Rectal smooth muscle tissue (tissue), 1 donor: Measurements from ENCODE around the gene FOXN1.

ENCODE experiments used
- H3K27ac ChIP-seq: one replicate; pipeline ENCODE4 v1.7.0; 2013; ENCODE audit warnings: low read depth, low read length, inconsistent platforms
- H3K27me3 ChIP-seq: one replicate; pipeline ENCODE4 v1.7.0; 2013; ENCODE audit warnings: low read length; ENCODE audit not compliant: control insufficient read depth, insufficient read depth
- H3K36me3 ChIP-seq: one replicate; pipeline ENCODE4 v1.7.0; 2013; ENCODE audit warnings: low read length; ENCODE audit not compliant: control insufficient read depth, insufficient read depth
- H3K4me1 ChIP-seq: one replicate; pipeline ENCODE4 v1.7.0; 2013; ENCODE audit warnings: low read length; ENCODE audit not compliant: control insufficient read depth, insufficient read depth
- H3K4me3 ChIP-seq: one replicate; pipeline ENCODE4 v1.7.0; 2013; ENCODE audit warnings: low read length
- H3K9ac ChIP-seq: one replicate; pipeline ENCODE4 v1.7.0; 2013; ENCODE audit warnings: low read length

Gene FOXN1

DNA sequence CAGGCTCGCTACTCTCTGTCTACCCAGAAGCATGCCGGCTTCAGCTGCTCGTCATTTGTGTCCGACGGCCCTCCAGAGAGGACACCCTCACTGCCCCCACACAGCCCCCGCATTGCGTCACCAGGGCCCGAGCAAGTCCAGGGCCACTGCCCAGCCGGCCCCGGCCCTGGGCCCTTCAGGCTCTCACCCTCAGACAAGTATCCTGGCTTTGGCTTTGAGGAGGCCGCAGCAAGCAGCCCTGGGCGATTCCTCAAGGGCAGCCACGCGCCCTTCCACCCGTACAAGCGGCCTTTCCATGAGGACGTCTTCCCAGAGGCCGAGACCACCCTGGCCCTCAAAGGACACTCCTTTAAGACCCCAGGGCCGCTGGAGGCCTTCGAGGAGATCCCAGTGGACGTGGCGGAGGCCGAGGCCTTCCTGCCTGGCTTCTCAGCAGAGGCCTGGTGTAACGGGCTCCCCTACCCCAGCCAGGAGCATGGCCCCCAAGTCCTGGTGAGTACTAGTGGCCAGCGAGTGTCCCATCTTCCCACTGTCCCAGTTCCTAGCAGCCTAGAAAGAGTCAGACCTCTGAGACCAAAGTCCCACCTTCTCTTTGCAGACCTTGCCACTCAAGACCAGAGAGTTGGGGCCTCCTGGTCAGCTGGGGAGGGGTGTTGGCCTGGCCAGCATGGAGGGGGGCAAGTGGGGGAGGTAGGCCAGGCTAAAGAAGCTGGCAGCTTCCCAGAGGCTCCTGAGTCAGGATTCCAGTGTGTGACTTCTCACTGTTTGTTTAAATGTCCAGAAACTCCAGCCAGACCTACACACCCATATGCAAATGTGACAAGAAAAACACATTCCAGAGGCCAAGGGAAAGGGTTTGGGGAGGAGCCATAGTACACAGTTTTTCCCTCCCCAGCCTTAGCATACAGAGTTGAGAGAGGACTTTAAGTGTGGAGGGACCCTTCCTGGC lies 18.6 kb downstream of the FOXN1 start:
- no peaks in the 10 kb centered on the region for H3K4me1 ChIP-seq
- no peaks in the 10 kb centered on the region for H3K36me3 ChIP-seq
- H3K4me3 ChIP-seq = no peak overlapping the region
- no peak overlapping the region for H3K27ac ChIP-seq
- H3K27me3 ChIP-seq = no peaks in the 10 kb centered on the region
- H3K9ac ChIP-seq = no peak overlapping the region

DNA sequence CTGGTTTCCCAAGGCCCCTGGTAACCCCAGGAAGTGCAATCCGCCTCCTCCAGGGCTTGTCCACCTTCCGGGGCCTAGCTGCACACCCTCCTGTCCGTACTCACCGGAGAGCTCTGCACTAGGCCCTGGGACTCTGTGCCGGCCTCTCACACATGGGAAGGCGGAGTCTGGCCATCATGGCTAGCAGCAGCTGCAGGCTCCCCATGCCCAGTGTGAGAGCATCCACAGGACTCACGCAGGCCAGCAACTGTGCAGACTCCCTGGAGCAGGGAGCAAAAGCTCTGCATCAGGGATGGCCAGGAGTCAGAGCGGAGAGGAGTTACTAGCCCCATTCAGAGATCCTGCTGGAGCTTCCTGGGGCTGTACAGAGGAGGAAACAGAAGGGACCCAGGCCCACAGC lies 20.2 kb downstream of the FOXN1 start:
- H3K4me1 ChIP-seq = no peaks in the 10 kb centered on the region
- H3K4me3 ChIP-seq = no peak overlapping the region
- H3K27ac ChIP-seq = no peak overlapping the region
- H3K36me3 ChIP-seq = no peaks in the 10 kb centered on the region
- H3K27me3 ChIP-seq = no peaks in the 10 kb centered on the region
- no peak overlapping the region for H3K9ac ChIP-seq

DNA sequence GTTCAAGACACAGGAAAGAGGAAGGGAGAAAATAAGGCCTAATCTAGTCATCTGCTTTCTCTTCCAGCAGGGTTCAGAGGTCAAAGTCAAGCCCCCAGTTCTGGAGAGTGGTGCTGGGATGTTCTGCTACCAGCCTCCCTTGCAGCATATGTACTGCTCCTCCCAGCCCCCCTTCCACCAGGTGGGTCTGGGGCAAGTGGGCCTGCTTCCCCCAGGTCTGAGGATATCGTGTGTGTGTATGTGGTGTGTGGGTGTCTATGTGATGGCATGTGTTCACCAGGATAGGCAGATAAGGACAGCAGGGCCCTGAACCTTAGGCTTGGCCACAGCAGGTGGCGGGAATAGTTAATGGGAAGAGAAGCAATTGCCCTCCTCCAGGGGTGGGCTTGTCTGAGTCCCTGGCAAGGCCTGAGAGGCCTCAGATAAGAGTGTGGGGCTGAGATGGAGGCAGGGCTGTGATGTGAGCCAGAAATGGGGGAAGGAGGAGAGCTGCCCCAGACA lies 21.1 kb downstream of the FOXN1 start:
- Histone ChIP-seq H3K4me3 (no peak overlapping the region), H3K27me3 (no peaks in the 10 kb centered on the region), H3K4me1 (no peaks in the 10 kb centered on the region), H3K36me3 (no peaks in the 10 kb centered on the region), H3K9ac (no peak overlapping the region), H3K27ac (no peak overlapping the region)

DNA sequence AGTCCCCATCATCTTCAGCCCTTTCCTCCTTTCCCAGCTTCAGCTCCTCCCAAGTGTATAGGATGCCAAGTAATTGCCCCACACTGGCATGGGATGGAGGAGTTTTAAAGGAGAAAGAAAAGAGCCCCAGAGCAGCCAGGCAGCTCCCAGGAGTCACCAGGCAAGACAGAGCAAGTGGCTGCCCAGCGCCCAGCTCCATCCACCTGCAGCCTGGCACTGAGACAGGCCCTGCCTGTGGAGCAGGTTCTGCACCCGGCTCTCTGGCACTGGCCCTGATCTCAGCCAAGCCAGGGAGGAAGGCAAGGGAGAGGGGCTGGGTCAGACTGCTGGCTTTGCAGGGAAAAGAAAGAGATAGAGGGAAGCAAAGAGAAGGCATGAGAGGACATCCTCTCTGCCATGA lies 21.7 kb downstream of the FOXN1 start:
- H3K4me1 ChIP-seq = no peaks in the 10 kb centered on the region

DNA sequence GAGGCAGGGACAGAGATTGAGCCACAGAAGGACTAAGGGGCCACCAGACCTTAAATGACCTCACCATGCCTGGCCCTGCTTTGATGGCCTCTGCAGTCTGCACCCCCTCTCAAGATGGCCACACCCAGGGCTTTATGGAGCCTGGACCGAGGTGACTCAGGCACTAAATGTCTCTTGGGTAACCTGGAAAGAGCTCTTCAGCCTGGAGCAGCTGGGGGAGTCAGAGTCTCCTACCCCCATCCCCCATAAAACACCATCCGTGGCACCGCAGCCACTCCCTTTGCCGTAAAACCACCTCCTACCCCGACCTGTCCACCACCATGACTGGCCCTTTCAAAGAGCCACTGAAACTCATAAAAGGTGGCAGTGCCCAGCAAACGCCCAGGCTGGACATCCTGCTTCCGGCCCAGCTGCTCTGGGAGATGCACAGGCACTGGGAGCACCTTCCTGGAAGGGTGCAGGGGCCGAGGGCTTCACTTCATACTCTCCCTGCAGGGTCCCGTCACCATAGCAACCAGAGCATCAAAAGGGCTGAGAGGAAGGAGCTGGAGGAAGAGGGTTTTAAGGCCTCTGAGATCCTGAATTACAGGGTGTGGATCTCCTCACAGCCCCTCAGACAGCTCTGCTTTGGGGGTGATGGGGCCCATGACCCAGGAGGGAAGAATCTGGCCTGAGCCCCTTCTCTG lies 22.3 kb downstream of the FOXN1 start:
- Histone ChIP-seq H3K4me3 (no peak overlapping the region), H3K27ac (no peak overlapping the region), H3K4me1 (no peaks in the 10 kb centered on the region), H3K27me3 (no peaks in the 10 kb centered on the region), H3K36me3 (no peaks in the 10 kb centered on the region), H3K9ac (no peak overlapping the region)

More for the DNA sequence above, 21.7 kb downstream of the FOXN1 start:
- Histone ChIP-seq H3K9ac (no peak overlapping the region), H3K4me3 (no peak overlapping the region), H3K27me3 (no peaks in the 10 kb centered on the region), H3K27ac (no peak overlapping the region), H3K36me3 (no peaks in the 10 kb centered on the region)

DNA sequence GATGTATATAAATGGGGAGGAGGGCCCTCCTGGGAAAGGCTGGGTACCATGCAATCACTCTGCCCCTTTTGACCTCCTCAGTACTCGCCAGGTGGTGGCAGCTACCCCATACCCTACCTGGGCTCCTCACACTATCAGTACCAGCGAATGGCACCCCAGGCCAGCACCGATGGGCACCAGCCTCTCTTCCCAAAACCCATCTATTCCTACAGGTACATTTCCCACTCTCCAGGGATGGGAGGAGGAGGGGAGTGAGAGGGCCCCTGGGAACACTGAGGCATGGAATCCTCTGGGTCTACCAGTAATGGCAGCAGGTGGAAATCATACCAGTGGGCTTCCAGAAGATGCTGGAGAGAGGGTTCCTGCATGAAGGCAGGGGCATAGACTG lies 22.9 kb downstream of the FOXN1 start:
- H3K27ac ChIP-seq = no peak overlapping the region
- H3K9ac ChIP-seq = no peak overlapping the region
- H3K4me1 ChIP-seq = no peaks in the 10 kb centered on the region

DNA sequence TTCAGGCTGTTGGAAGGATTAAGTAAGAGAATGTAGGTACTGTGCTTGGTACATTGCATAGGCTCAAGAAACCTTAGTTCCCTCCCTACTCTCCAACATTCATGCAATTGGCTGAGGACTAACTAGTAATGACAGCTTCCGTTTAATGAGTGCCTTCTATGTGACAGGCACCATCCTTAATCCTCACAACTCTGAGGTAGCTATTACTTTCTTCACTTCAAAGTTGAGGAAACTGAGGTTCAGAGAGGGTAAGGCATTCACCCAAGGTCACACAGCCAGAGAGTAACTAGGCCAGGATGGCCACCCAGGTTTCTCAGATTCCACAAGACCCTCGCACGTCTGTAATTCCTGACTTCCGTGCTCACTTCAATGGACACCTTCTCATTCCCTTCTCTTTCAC lies 24.1 kb downstream of the FOXN1 start:
- Histone ChIP-seq H3K9ac (no peak overlapping the region), H3K4me3 (no peak overlapping the region), H3K4me1 (no peaks in the 10 kb centered on the region), H3K27me3 (no peaks in the 10 kb centered on the region), H3K27ac (no peak overlapping the region), H3K36me3 (no peaks in the 10 kb centered on the region)

More for the DNA sequence above, 22.9 kb downstream of the FOXN1 start:
- no peaks in the 10 kb centered on the region for H3K27me3 ChIP-seq
- H3K4me3 ChIP-seq = no peak overlapping the region
- H3K36me3 ChIP-seq = no peaks in the 10 kb centered on the region

DNA sequence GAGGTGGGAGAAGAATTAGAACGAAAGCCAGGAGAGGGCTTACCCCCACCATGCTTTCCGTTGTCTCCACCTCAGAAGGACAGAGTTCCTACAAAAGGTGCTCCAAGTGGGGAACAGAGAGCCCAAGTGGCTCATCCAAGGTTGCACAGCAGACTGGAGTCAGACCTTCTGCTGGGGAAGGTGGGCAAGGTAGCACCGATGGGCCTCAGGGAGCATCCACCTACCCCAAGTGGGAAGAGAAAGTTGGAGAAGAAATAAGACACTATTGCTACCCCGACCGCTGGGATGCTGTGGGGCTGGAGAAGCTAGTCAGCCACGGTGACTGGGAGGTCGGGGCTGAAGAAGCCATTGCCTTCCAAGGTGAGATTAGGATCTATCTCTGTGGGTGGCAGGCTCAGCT lies 24.8 kb downstream of the FOXN1 start:
- Histone ChIP-seq H3K27ac (no peak overlapping the region), H3K4me1 (no peaks in the 10 kb centered on the region), H3K9ac (no peak overlapping the region), H3K36me3 (no peaks in the 10 kb centered on the region), H3K4me3 (no peak overlapping the region), H3K27me3 (no peaks in the 10 kb centered on the region)

DNA sequence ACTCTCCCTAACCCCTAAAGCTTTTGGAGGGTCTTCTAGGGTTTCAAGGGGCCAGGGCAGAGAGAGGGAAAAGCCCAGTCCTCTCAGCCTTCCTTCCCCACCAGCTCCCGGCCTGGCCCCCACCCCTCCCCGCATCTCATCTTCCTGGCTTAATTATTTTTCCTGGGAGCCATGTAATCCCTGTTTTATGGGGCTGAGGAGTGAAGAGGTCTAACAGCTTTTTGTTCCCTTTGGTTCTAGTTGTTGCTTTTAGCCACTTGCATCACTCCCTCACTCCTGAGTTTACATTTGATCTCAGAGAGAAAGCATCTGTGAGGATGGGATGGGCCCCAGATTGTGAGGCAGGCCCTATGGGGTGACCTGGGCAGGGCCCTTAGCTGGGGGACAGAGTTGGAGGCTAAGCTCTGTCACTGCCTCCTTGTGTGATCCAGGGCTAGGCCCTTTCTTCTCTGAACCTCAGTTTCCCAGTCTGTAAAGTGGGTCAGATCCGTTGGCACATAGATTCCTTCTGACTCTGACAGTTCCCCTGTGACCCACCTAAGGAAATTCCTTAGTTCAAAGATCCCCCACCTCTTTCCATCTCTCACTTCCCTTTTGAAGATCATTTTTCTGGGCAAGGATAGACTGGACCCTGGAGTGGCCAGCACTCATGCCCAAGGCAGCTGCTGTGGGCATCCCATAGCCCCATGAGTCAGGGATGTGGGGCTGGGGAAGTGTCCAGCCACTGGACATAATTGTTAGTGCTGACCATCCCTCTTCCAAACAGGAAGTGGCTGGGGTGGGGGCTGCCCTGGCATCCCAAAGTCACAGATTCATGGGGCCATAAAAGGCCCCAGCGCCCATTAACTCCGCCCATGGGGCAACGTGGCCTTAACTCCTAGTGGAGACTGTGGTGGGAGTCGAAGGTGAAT lies 26.2 kb downstream of the FOXN1 start:
- no peak overlapping the region for H3K27ac ChIP-seq

DNA sequence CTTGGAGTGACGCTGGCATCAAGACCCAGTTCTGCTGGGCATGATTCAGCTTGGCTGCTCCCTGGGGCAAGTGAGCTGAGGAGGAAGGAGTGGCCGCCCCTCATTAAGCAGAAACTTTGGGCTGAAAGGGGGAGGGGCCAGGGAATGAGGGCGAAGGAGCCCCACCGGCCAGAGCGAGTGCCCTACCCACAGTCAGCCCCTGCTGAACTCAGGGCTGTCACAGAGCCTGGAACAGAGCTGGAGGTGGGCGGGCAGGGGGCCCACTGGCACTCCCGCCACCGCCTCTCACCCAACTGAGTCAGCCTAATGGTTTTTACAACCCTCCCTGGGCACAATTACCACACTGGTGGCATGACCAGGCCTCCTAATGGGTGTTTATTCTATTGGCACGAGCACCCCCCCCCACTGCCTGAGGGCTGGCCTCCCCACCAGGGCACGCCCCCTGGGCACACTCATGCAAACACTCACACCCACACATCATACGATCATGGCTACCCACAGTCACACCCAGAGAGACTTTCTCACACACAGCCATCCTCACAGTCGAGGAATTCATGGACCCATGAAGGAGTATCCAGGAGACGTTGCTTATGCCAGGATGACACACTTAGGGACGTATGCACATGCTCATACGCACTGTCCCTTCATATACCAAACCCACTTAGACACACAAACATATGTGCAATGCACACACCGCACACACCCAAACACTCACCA lies 27.1 kb downstream of the FOXN1 start:
- Histone ChIP-seq H3K36me3 (no peaks in the 10 kb centered on the region), H3K27me3 (no peaks in the 10 kb centered on the region), H3K9ac (no peak overlapping the region), H3K27ac (no peak overlapping the region), H3K4me1 (no peaks in the 10 kb centered on the region), H3K4me3 (no peak overlapping the region)

More for the DNA sequence above, 26.2 kb downstream of the FOXN1 start:
- H3K4me3 ChIP-seq = no peak overlapping the region
- no peaks in the 10 kb centered on the region for H3K27me3 ChIP-seq
- H3K36me3 ChIP-seq = no peaks in the 10 kb centered on the region
- H3K4me1 ChIP-seq = no peaks in the 10 kb centered on the region
- H3K9ac ChIP-seq = no peak overlapping the region

DNA sequence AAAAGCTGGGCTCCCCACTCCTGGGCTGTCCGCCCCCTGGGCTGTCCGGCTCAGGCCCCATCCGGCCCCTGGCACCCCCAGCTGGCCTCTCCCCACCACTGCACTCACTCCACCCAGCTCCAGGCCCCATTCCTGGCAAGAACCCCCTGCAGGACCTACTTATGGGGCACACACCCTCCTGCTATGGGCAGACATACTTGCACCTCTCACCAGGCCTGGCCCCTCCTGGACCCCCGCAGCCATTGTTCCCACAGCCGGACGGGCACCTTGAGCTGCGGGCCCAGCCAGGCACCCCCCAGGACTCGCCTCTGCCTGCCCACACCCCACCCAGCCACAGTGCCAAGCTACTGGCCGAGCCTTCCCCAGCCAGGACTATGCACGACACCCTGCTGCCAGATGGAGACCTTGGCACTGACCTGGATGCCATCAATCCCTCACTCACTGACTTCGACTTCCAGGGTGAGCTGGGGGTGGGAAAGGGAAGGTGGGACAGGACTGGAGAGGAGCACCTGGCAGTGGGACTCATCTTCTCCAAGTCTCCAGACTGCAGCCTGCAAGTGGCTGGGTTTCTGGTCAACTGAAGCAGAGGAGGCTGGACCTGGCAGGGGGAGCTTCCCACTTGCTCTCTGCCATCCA lies 28.7 kb downstream of the FOXN1 start:
- no peaks in the 10 kb centered on the region for H3K27me3 ChIP-seq
- no peaks in the 10 kb centered on the region for H3K4me1 ChIP-seq
- no peak overlapping the region for H3K9ac ChIP-seq
- H3K27ac ChIP-seq = no peak overlapping the region
- H3K36me3 ChIP-seq = no peaks in the 10 kb centered on the region
- H3K4me3 ChIP-seq = no peak overlapping the region
